SK-N-SH (cell line): Measurements from ENCODE around the gene DPYSL4.

Experiments
- EZH2phosphoT487 ChIP-seq: fragments of 200-600 bp; sonication (generic); IDR thresholded peaks from 2 replicates; pipeline ENCODE4 v1.6.1; 2017; ENCODE audit warnings: low read depth, mixed run types, mild to moderate bottlenecking, antibody characterized with exemption, moderate library complexity, borderline replicate concordance
- MEF2A ChIP-seq: IDR thresholded peaks from 2 replicates; pipeline ENCODE4 v1.4.0; 2012; ENCODE audit warnings: low read depth, borderline replicate concordance
- POLR2AphosphoS5 ChIP-seq: IDR thresholded peaks from 2 replicates; pipeline ENCODE4 v1.6.1; 2012; ENCODE audit warnings: low read depth, low read length
- RCOR1 ChIP-seq: fragments of 150-350 bp; IDR thresholded peaks from 2 replicates; pipeline ENCODE4 v1.6.1; 2017; ENCODE audit warnings: antibody characterized with exemption, low read length
- REST ChIP-seq: IDR thresholded peaks from 2 replicates; pipeline ENCODE4 v1.6.1; 2012; ENCODE audit warnings: mild to moderate bottlenecking, low read depth, low read length, moderate library complexity
- TF ChIP-seq, protein P1 (sequence below): fragments of 200-600 bp; sonication (generic); IDR thresholded peaks from 2 replicates; pipeline ENCODE4 v1.6.1; 2017; ENCODE audit warnings: antibody characterized with exemption, mild to moderate bottlenecking, moderate library complexity

DNA sequence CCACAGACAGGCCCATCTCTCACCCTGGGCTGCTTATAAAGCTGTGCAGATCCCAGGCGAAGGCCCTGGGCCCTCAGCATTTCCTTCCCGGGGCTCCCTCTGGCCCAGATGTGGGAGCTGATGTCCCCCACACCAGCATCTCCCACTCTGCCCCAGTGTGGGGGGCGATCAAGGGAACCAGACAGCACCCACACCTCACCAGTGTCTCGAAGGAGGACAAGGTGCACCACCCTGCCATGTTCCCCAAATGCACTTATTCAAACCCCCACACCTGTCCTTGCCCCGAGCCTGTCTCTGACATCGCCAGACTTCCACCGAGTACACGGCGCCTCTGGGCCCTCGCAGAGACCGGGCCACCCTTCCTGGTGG is 19.6 kb downstream of the DPYSL4 start:
- TF ChIP-seq, protein P1, sequence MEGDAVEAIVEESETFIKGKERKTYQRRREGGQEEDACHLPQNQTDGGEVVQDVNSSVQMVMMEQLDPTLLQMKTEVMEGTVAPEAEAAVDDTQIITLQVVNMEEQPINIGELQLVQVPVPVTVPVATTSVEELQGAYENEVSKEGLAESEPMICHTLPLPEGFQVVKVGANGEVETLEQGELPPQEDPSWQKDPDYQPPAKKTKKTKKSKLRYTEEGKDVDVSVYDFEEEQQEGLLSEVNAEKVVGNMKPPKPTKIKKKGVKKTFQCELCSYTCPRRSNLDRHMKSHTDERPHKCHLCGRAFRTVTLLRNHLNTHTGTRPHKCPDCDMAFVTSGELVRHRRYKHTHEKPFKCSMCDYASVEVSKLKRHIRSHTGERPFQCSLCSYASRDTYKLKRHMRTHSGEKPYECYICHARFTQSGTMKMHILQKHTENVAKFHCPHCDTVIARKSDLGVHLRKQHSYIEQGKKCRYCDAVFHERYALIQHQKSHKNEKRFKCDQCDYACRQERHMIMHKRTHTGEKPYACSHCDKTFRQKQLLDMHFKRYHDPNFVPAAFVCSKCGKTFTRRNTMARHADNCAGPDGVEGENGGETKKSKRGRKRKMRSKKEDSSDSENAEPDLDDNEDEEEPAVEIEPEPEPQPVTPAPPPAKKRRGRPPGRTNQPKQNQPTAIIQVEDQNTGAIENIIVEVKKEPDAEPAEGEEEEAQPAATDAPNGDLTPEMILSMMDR: no peak
- TF ChIP-seq RCOR1: no peak
- TF ChIP-seq POLR2AphosphoS5: no peak
- TF ChIP-seq MEF2A: no peak
- TF ChIP-seq REST: no peak
- no peak for TF ChIP-seq EZH2phosphoT487
